Natural killer cell (primary cell): ENCODE measurements around the gene SLC26A1. TPM values are rescaled to one million over a fixed set of nuclear protein-coding genes. Genes with fewer than 3 reads are reported as not detected.

Source experiments
- ATAC-seq, 3 donors: fragments of 150-1000 bp in 2 of 3; fragments of 200-7000 bp in 1 of 3; cut with Tn5 transposase; 1 replicate in 1 of 3; 2 replicates in 2 of 3; pipeline ENCODE4 v1.10.0; 2021; ENCODE audit warnings: mild to moderate bottlenecking in 2 of 3, moderate library complexity in 2 of 3
- DNase-seq, 2 donors: peaks; one replicate each; pipeline versions ENCODE4 v3.0.0 to v3.0.0-alpha.2; 2013 to 2021; ENCODE audit warnings: mixed read lengths in 1 of 2
- H3K27ac ChIP-seq: one replicate; pipeline ENCODE4 v1.5.1; 2013; ENCODE audit warnings: mild to moderate bottlenecking, low read length
- H3K27me3 ChIP-seq: one replicate; pipeline ENCODE4 v1.6.1; 2013; ENCODE audit warnings: low read length; ENCODE audit not compliant: control insufficient read depth, insufficient read depth
- H3K36me3 ChIP-seq: one replicate; pipeline ENCODE4 v1.6.1; 2013; ENCODE audit warnings: low read length; ENCODE audit not compliant: control insufficient read depth, insufficient read depth
- H3K4me1 ChIP-seq: one replicate; pipeline ENCODE4 v1.6.1; 2013; ENCODE audit warnings: low read length; ENCODE audit not compliant: control insufficient read depth, insufficient read depth
- H3K4me3 ChIP-seq: one replicate; pipeline ENCODE4 v1.5.1; 2013; ENCODE audit warnings: low read length
- H3K9me3 ChIP-seq: one replicate; pipeline ENCODE4 v1.6.1; 2013; ENCODE audit warnings: low read length; ENCODE audit not compliant: control insufficient read depth, insufficient read depth
- H3K27ac Mint-ChIP-seq, 2 donors: one replicate each; pipeline ENCODE4 v1.8.0; 2022; ENCODE audit warnings: mild to moderate bottlenecking in 2 of 2, mixed read lengths in 2 of 2, moderate library complexity in 1 of 2
- H3K27me3 Mint-ChIP-seq, 2 donors: one replicate each; pipeline ENCODE4 v1.8.0; 2022; ENCODE audit warnings: low read depth in 2 of 2, mixed read lengths in 2 of 2
- H3K36me3 Mint-ChIP-seq: one replicate; pipeline ENCODE4 v1.8.0; 2022; ENCODE audit warnings: mixed read lengths
- H3K4me1 Mint-ChIP-seq, 2 donors: one replicate each; pipeline ENCODE4 v1.8.0; 2022; ENCODE audit warnings: mixed read lengths in 2 of 2
- H3K4me3 Mint-ChIP-seq: one replicate; pipeline ENCODE4 v1.8.0; 2022; ENCODE audit warnings: mild to moderate bottlenecking, moderate library complexity, mixed read lengths
- H3K9me3 Mint-ChIP-seq, 2 donors: one replicate each; pipeline ENCODE4 v1.8.0; 2022; ENCODE audit warnings: mixed read lengths in 2 of 2
- WGBS: methylation state at CpG from one replicate; pipeline ENCODE4 v1.1.7; 2013; ENCODE audit warnings: missing lambda C conversion rate; ENCODE audit not compliant: insufficient coverage; 5-methylcytosine and 5-hydroxymethylcytosine counted together
- intact Hi-C: fragments of 100-400 bp; cut with micrococcal nuclease; formaldehyde crosslinking; loops from one replicate; pipeline ENCODE4 v1.14.2; 2022
- total RNA-seq, 4 donors: library from RNA; stranded (reverse); fragments of 120-200 nt in 1 of 4; gene quantifications; one replicate each; pipeline versions ENCODE4 v1.2.3 to v1.2.4, GENCODE V29; 2013 to 2022
- TF ChIP-seq, protein P1 (sequence below): fragments of 200-600 bp; IDR thresholded peaks from one replicate; pipeline ENCODE4 v1.8.0; 2022; ENCODE audit warnings: antibody characterized with exemption

SLC26A1 gene
- total RNA-seq, 3 donors from 2014 or later (not counting 1 experiment from before 2014, with no cell fraction given): 0.19 to 0.80 (median 0.61) TPM

DNA sequence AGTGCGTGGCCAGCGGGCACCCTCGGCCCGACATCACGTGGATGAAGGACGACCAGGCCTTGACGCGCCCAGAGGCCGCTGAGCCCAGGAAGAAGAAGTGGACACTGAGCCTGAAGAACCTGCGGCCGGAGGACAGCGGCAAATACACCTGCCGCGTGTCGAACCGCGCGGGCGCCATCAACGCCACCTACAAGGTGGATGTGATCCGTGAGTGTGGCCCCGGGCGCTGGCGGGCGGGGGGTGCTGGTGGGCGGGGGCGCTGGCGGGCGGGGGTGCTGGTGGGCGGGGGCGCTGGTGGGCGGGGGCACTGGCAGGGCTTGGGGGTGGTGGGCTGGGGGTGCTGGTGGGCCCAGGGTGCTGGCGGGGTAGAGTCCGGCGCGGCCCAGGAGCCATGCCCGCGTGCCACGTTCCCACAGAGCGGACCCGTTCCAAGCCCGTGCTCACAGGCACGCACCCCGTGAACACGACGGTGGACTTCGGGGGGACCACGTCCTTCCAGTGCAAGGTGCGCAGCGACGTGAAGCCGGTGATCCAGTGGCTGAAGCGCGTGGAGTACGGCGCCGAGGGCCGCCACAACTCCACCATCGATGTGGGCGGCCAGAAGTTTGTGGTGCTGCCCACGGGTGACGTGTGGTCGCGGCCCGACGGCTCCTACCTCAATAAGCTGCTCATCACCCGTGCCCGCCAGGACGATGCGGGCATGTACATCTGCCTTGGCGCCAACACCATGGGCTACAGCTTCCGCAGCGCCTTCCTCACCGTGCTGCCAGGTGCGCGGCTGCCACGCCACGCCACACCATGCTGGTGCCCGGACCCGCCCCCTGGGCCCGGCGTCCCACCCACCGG is 30.9 kb upstream of the SLC26A1 start:
- ATAC-seq (no peak), DNase-seq (no peak)
- intact Hi-C loops: no loop called here
- Histone ChIP-seq H3K27ac (no peak overlapping the region), H3K36me3 (no peaks in the 10 kb centered on the region), H3K4me3 (no peak overlapping the region), H3K27me3 (no peaks in the 10 kb centered on the region), H3K9me3 (no peaks in the 10 kb centered on the region), H3K4me1 (peaks cover 4% of the 10 kb centered on the region)
- TF ChIP-seq, protein P1, sequence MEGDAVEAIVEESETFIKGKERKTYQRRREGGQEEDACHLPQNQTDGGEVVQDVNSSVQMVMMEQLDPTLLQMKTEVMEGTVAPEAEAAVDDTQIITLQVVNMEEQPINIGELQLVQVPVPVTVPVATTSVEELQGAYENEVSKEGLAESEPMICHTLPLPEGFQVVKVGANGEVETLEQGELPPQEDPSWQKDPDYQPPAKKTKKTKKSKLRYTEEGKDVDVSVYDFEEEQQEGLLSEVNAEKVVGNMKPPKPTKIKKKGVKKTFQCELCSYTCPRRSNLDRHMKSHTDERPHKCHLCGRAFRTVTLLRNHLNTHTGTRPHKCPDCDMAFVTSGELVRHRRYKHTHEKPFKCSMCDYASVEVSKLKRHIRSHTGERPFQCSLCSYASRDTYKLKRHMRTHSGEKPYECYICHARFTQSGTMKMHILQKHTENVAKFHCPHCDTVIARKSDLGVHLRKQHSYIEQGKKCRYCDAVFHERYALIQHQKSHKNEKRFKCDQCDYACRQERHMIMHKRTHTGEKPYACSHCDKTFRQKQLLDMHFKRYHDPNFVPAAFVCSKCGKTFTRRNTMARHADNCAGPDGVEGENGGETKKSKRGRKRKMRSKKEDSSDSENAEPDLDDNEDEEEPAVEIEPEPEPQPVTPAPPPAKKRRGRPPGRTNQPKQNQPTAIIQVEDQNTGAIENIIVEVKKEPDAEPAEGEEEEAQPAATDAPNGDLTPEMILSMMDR: no peak
- H3K4me1 Mint-ChIP-seq: no peaks in the 10 kb centered on the region
- H3K27me3 Mint-ChIP-seq: no peaks in the 10 kb centered on the region
- no peaks in the 10 kb centered on the region for H3K9me3 Mint-ChIP-seq
- no peak overlapping the region for H3K4me3 Mint-ChIP-seq
- 97% methylated on average over 65 of the region's 83 CpGs for WGBS
- H3K27ac Mint-ChIP-seq: no peak overlapping the region
- no peaks in the 10 kb centered on the region for H3K36me3 Mint-ChIP-seq

DNA sequence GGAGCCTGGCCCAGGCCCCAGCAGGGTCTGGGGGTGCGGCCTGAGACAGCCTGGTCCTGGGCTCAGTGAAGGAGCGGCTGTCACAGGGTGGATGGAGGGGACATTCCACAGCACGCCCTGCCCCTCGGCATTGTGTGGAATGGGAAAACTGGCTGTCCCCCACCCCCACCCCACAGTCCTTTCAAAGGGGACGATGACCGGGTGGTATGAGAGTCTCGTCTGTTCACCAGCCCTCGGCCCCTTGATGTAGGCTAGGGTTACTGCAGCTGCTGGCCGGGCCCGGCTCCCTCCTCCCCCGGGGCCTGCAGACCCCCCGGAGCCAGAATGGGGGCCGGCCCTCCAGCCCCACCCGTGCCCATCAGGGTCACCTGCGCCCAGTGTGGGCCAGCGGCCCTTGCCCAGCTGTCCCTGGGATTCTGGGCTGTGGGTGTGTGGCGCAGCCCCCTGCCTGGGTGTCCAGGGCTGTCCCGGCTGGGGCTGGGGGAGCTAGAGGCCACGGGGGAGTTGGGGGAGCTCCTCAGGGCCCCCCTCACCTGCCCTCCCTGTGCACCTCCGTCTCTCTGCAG is 30.0 kb upstream of the SLC26A1 start:
- Mint-ChIP-seq H3K9me3 (no peaks in the 10 kb centered on the region), H3K27me3 (no peaks in the 10 kb centered on the region), H3K27ac (no peak overlapping the region), H3K4me3 (no peak overlapping the region), H3K4me1 (no peaks in the 10 kb centered on the region), H3K36me3 (no peaks in the 10 kb centered on the region)
- no peak for DNase-seq
- WGBS: 93% methylated on average over 20 of the region's 20 CpGs
- Histone ChIP-seq H3K4me1 (peaks cover 4% of the 10 kb centered on the region), H3K27ac (no peak overlapping the region), H3K4me3 (no peak overlapping the region), H3K9me3 (no peaks in the 10 kb centered on the region), H3K27me3 (no peaks in the 10 kb centered on the region), H3K36me3 (no peaks in the 10 kb centered on the region)
- TF ChIP-seq, protein P1: no peak
- intact Hi-C loops: no loop called here
- ATAC-seq: no peak

DNA sequence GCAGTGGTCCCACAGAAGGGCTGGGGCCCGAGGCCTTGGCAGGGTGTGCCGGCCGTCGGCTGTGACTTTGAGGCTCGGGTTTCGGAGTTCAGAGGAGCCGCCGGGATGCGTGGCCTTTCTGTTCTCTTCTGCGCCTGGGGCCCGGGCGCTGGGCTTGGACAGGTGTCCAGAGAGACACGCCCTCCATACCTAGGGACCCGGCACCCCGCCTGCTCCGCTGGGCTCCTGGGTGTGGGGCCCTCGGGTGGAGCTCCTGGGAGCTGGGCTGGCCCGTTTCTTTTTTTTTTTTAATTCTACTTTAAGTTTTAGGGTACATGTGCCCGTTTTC is 29.5 kb upstream of the SLC26A1 start:
- Histone ChIP-seq H3K27me3 (no peaks in the 10 kb centered on the region), H3K4me3 (no peak overlapping the region), H3K36me3 (no peaks in the 10 kb centered on the region), H3K9me3 (no peaks in the 10 kb centered on the region), H3K27ac (no peak overlapping the region), H3K4me1 (peaks cover 4% of the 10 kb centered on the region)
- no peaks in the 10 kb centered on the region for H3K27me3 Mint-ChIP-seq
- H3K27ac Mint-ChIP-seq: no peak overlapping the region
- H3K9me3 Mint-ChIP-seq: no peaks in the 10 kb centered on the region
- intact Hi-C loops: no loop called here
- no peak overlapping the region for H3K4me3 Mint-ChIP-seq
- H3K36me3 Mint-ChIP-seq: no peaks in the 10 kb centered on the region
- H3K4me1 Mint-ChIP-seq: no peaks in the 10 kb centered on the region
- DNase-seq (no peak), ATAC-seq (no peak)
- 95% methylated on average over 19 of the region's 19 CpGs for WGBS
- TF ChIP-seq, protein P1: no peak
